Hepatocyte (in vitro differentiated cells): Measurements from ENCODE around the gene TF. TPM values are rescaled to one million over a fixed set of nuclear protein-coding genes. Genes with fewer than 3 reads are reported as not detected.

Experiments
- DNase-seq: peaks from one replicate; pipeline ENCODE4 v3.0.0-alpha.2; 2016; ENCODE audit warnings: low spot score
- H2AFZ ChIP-seq: fragments of 200-600 bp; sonication (generic); 2 replicates; pipeline ENCODE4 v1.6.0; 2016; ENCODE audit warnings: antibody characterized with exemption, mild to moderate bottlenecking
- H3K27ac ChIP-seq: fragments of 200-600 bp; sonication (generic); 2 replicates; pipeline ENCODE4 v1.5.1; 2016; ENCODE audit warnings: mild to moderate bottlenecking
- H3K27me3 ChIP-seq: fragments of 200-600 bp; sonication (generic); 2 replicates; pipeline ENCODE4 v1.6.1; 2016
- H3K36me3 ChIP-seq: fragments of 200-600 bp; sonication (generic); replicated peaks from 2 replicates; pipeline ENCODE4 v1.5.1; 2016; ENCODE audit warnings: low read depth; ENCODE audit not compliant: insufficient read depth
- H3K4me1 ChIP-seq: fragments of 200-600 bp; sonication (generic); 2 replicates; pipeline ENCODE4 v1.5.1; 2016; ENCODE audit warnings: mild to moderate bottlenecking, moderate library complexity; ENCODE audit not compliant: insufficient read depth
- H3K4me2 ChIP-seq: fragments of 200-600 bp; sonication (generic); 2 replicates; pipeline ENCODE4 v1.6.0; 2016
- H3K4me3 ChIP-seq: fragments of 200-600 bp; sonication (generic); 2 replicates; pipeline ENCODE4 v1.5.1; 2016; ENCODE audit warnings: mild to moderate bottlenecking
- H3K79me2 ChIP-seq: fragments of 200-600 bp; sonication (generic); 2 replicates; pipeline ENCODE4 v1.6.0; 2017; ENCODE audit warnings: mild to moderate bottlenecking
- H3K9me2 ChIP-seq: fragments of 200-600 bp; sonication (generic); replicated peaks from 2 replicates; pipeline ENCODE4 v1.6.0; 2017; ENCODE audit warnings: mild to moderate bottlenecking; ENCODE audit not compliant: insufficient read depth
- H3K9me3 ChIP-seq: fragments of 200-600 bp; sonication (generic); 2 replicates; pipeline ENCODE4 v1.5.1; 2016; ENCODE audit warnings: low read depth, mild to moderate bottlenecking
- H4K20me1 ChIP-seq: fragments of 200-600 bp; sonication (generic); 2 replicates; pipeline ENCODE4 v1.6.0; 2016; ENCODE audit warnings: mild to moderate bottlenecking; ENCODE audit not compliant: insufficient read depth, poor library complexity, severe bottlenecking
- CTCF ChIP-seq: fragments of 200-600 bp; sonication (generic); IDR thresholded peaks from 2 replicates; pipeline ENCODE4 v1.5.1; 2016; ENCODE audit warnings: antibody characterized with exemption, mild to moderate bottlenecking; ENCODE audit not compliant: poor library complexity
- EZH2 ChIP-seq: fragments of 200-600 bp; sonication (generic); IDR thresholded peaks from 2 replicates; pipeline ENCODE4 v1.6.1; 2016; ENCODE audit warnings: antibody characterized with exemption, mild to moderate bottlenecking, borderline replicate concordance
- EZH2phosphoT487 ChIP-seq: fragments of 200-600 bp; sonication (generic); IDR thresholded peaks from one replicate; pipeline ENCODE4 v1.6.1; 2018; ENCODE audit warnings: antibody characterized with exemption, mild to moderate bottlenecking, low read depth, moderate library complexity; ENCODE audit not compliant: unreplicated experiment, severe bottlenecking
- WGBS: methylation state at CpG from one replicate; pipeline ENCODE4 v1.1.6; 2016; ENCODE audit warnings: low lambda C conversion rate; ENCODE audit errors: missing lambda C conversion rate; 5-methylcytosine and 5-hydroxymethylcytosine counted together
- polyA plus RNA-seq: library from polyadenylated mRNA; unstranded; fragments of >200 nt; fragmentation: Nextera tagmentation; extraction: Ambion mirVana; gene quantifications from 2 replicates; pipeline ENCODE4 v1.2.1, GENCODE V29; 2016
- total RNA-seq: library from RNA; depleted of rRNA; stranded (reverse); fragments of >200 nt; gene quantifications from 2 replicates; pipeline ENCODE4 v1.2.3, GENCODE V29; 2014

TF gene
- total RNA-seq (373 and 577 TPM in 2 replicates), polyA plus RNA-seq (401 and 642 TPM in 2 replicates)

GRCh38 chr3:133745981-133746711 is at the start of gene TF:
Gene TF, plus strand, starts transcription at chr3:133746393. Its CDS starts 48 bp downstream, at chr3:133746441.
- Histone ChIP-seq H3K9me2 (no peaks in the 10 kb centered on the region), H3K4me2 (no peak within 1 kb of the TSS), H3K4me3 (no peak within 1 kb of the TSS), H3K4me1 (peaks cover 8% of the 10 kb centered on the region), H3K27ac (no peak within 1 kb of the TSS), H4K20me1 (no peaks in the 10 kb centered on the region), H2AFZ (no peak within 1 kb of the TSS), H3K27me3 (no peaks in the 10 kb centered on the region), H3K79me2 (no peaks in the 10 kb centered on the region), H3K9me3 (no peaks in the 10 kb centered on the region), H3K36me3 (no peaks in the 10 kb centered on the region)
- 97% methylated on average over 46 of the region's 50 CpGs for WGBS
- DNase-seq, result no peak
- TF ChIP-seq EZH2, result no peak
- no peak for TF ChIP-seq CTCF
- no peak for TF ChIP-seq EZH2phosphoT487

GRCh38 chr3:133697960-133698359 is 48.2 kb upstream of the TF start:
- no peaks in the 10 kb centered on the region for H3K79me2 ChIP-seq
- H3K27ac ChIP-seq, result no peak overlapping the region
- H3K4me3 ChIP-seq, result no peak overlapping the region
- WGBS, result 93% methylated on average over 2 of the region's 2 CpGs
- H3K4me1 ChIP-seq, result no peaks in the 10 kb centered on the region
- no peak for TF ChIP-seq EZH2
- no peak for TF ChIP-seq CTCF
- no peak for TF ChIP-seq EZH2phosphoT487
- no peak overlapping the region for H2AFZ ChIP-seq
- DNase-seq, result no peak
- H3K9me2 ChIP-seq, result no peaks in the 10 kb centered on the region
- H3K4me2 ChIP-seq, result no peak overlapping the region
- H3K9me3 ChIP-seq, result no peaks in the 10 kb centered on the region
- no peaks in the 10 kb centered on the region for H3K36me3 ChIP-seq
- H3K27me3 ChIP-seq, result no peaks in the 10 kb centered on the region
- H4K20me1 ChIP-seq, result no peaks in the 10 kb centered on the region

GRCh38 chr3:133699467-133699866 is 46.7 kb upstream of the TF start:
- H3K9me3 ChIP-seq, result no peaks in the 10 kb centered on the region
- H3K79me2 ChIP-seq, result no peaks in the 10 kb centered on the region
- H2AFZ ChIP-seq, result no peak overlapping the region
- WGBS, result 82% methylated on average over 2 of the region's 2 CpGs
- H3K27me3 ChIP-seq, result no peaks in the 10 kb centered on the region
- no peak for DNase-seq
- H3K4me1 ChIP-seq, result no peaks in the 10 kb centered on the region
- H3K27ac ChIP-seq, result no peak overlapping the region
- H4K20me1 ChIP-seq, result no peaks in the 10 kb centered on the region
- no peak overlapping the region for H3K4me2 ChIP-seq
- TF ChIP-seq EZH2 (no peak), CTCF (no peak), EZH2phosphoT487 (no peak)
- no peaks in the 10 kb centered on the region for H3K36me3 ChIP-seq
- no peaks in the 10 kb centered on the region for H3K9me2 ChIP-seq
- no peak overlapping the region for H3K4me3 ChIP-seq
